DOHH2 (cell line): ENCODE results near the gene NAALAD2.

Experiments
- CTCF ChIP-seq: fragments of 200-600 bp; sonication (generic); IDR thresholded peaks from one replicate; pipeline ENCODE4 v1.5.1; 2014; ENCODE audit warnings: antibody characterized with exemption, mild to moderate bottlenecking, low read depth, low read length; ENCODE audit not compliant: poor library complexity, severe bottlenecking
- EZH2phosphoT487 ChIP-seq: fragments of 200-600 bp; sonication (generic); IDR thresholded peaks from 2 replicates; pipeline ENCODE4 v1.6.1; 2017; ENCODE audit warnings: borderline replicate concordance, mild to moderate bottlenecking, antibody characterized with exemption, low read length, moderate library complexity, mixed read lengths

- no peak for TF ChIP-seq CTCF
- TF ChIP-seq EZH2phosphoT487 = no peak
These were observed 644 bp upstream of the NAALAD2 start for GRCh38 chr11:90133560-90134477.
